GM12873 (cell line): ENCODE results near the gene RAPGEF1.

ENCODE experiments used
- CTCF ChIP-seq: IDR thresholded peaks from 2 replicates; pipeline ENCODE4 v1.5.1; 2012; ENCODE audit warnings: low read depth, mild to moderate bottlenecking, moderate library complexity, low read length, control low read depth; ENCODE audit not compliant: insufficient read depth; ENCODE audit errors: missing control alignments

The RAPGEF1 gene

DNA sequence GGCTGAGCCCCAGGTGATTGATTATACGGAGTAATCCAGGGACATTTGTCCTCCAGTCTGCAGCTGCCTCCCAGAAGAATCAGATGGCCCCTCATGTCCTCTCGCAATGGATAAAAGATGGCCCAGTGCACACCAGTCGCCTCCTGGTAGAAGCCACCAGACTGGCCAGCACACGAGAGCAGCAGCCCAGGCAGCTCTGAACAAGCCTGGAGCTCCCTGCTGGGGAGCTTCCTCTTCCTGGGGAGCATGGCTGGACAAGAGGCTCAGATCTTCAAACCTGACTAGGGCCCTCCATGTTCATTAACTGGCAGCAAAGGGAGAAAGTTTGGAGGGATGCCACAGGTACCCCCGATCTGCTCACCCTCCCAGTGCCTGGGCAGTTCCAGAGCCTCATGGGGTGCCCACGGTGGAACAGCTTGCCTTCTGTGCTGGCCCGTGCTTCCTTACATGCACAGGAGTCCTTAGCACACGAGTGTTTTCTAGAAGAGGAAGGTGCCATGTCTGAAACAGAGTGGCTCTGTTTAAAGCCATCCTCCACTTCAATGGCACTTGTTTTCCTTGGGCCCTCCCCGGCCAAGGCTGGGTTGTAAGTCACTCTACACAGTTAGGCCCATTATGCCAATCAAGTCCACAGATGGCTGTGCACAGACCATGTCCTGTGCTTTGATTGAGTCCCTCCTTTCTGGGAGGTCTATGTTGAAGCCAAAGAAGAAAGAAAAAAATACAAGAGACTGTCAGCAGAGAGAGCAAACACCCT lies 118.9 kb downstream of the RAPGEF1 start:
- TF ChIP-seq CTCF = no peak

- TF ChIP-seq CTCF = no peak
Observed at GRCh38 chr9:131619680-131620079, 120.2 kb downstream of the RAPGEF1 start.

GRCh38 chr9:131618785-131619184 lies 121.1 kb downstream of the RAPGEF1 start:
- TF ChIP-seq CTCF = no peak

GRCh38 chr9:131618071-131618479 lies 121.8 kb downstream of the RAPGEF1 start:
- no peak for TF ChIP-seq CTCF

GRCh38 chr9:131617611-131618010 lies 122.3 kb downstream of the RAPGEF1 start:
- TF ChIP-seq CTCF = no peak

DNA sequence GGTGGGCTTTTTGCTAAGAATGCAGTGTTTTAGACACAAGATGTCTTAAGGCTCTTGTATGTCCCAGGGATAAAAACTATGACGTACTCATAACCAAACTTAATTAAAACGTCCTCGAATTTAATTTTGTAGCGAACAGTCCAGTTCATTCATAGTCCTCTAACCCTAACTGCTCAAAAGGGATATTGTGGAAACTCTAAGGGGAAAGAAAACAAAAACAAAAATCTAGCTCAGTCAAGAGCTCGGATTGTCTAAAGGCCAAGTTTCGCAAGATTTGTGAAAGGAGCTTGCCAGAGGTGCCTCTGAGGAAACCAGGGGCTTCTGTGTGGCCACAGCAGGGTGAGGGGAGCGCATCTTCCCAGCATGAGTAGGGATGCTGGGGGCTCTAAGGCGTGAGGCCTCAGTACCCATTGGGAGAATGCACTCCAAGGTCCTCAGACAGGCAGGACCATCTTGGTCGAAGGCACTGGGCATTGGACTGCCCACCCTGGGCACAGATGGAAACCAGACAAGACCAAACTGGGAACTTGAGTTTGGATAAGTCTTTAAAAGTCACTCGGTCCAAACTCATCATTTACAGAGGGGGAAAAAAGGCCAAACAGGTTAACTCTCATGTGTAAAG lies 122.8 kb downstream of the RAPGEF1 start:
- TF ChIP-seq CTCF = no peak

GRCh38 chr9:131614340-131614915 lies 125.4 kb downstream of the RAPGEF1 start:
- TF ChIP-seq CTCF = no peak
